IMR-90 (cell line): ENCODE results near the gene CIT. TPM values are rescaled to one million over a fixed set of nuclear protein-coding genes. Genes with fewer than 3 reads are reported as not detected.

Experiments used
- ATAC-seq: fragments of 200-7000 bp; cut with Tn5 transposase; 2 replicates; pipeline ENCODE4 v1.9.1; 2020; ENCODE audit warnings: low read depth, mild to moderate bottlenecking, moderate library complexity
- BruUV-seq: library from RNA; stranded (reverse); fragments of 400-500 nt; replicated peaks from 2 replicates; lab custom pipeline; 2021; lab: Mats Ljungman, UMichigan
- CTCF ChIA-PET: fragments of 300-600 bp; formaldehyde crosslinking; extraction: SDS; loops from one replicate; lab custom pipeline; 2021; ENCODE audit warnings: antibody characterized with exemption; lab: Yijun Ruan, JAX
- POLR2A ChIA-PET: fragments of 300-600 bp; sonication (Branson Sonifier 250); formaldehyde crosslinking; loops from one replicate; lab custom pipeline; 2022; ENCODE audit warnings: antibody characterized with exemption; ENCODE audit not compliant: unreplicated experiment; lab: Charles Lee
- DNase-seq: peaks from one replicate; pipeline ENCODE4 v3.0.0; 2013
- H2AFZ ChIP-seq: replicated peaks from 2 replicates; pipeline ENCODE3; 2013; ENCODE audit warnings: low read length, mild to moderate bottlenecking; ENCODE audit not compliant: poor library complexity
- H2AK5ac ChIP-seq: 2 replicates; pipeline ENCODE4 v1.6.1; 2013; ENCODE audit warnings: low read depth, low read length, inconsistent platforms
- H2AK9ac ChIP-seq: replicated peaks from 2 replicates; pipeline ENCODE3; 2013; ENCODE audit warnings: mild to moderate bottlenecking, low read depth, low read length, moderate library complexity; ENCODE audit not compliant: poor library complexity
- H2BK120ac ChIP-seq: 2 replicates; pipeline ENCODE4 v1.6.1; 2013; ENCODE audit warnings: low read depth, low read length, inconsistent platforms
- H2BK15ac ChIP-seq: 3 replicates; pipeline ENCODE4 v1.6.1; 2013; ENCODE audit warnings: low read depth, low read length, inconsistent platforms
- H2BK20ac ChIP-seq: 2 replicates; pipeline ENCODE4 v1.6.1; 2013; ENCODE audit warnings: low read depth, mild to moderate bottlenecking, inconsistent platforms, low read length, moderate library complexity
- H2BK5ac ChIP-seq: 2 replicates; pipeline ENCODE4 v1.6.1; 2013; ENCODE audit warnings: mild to moderate bottlenecking, low read depth, low read length, inconsistent platforms; ENCODE audit not compliant: poor library complexity, severe bottlenecking
- H3K14ac ChIP-seq: replicated peaks from 2 replicates; pipeline ENCODE4 v1.6.1; 2013; ENCODE audit warnings: low read depth, low read length, inconsistent platforms
- H3K18ac ChIP-seq: 2 replicates; pipeline ENCODE4 v1.6.1; 2013; ENCODE audit warnings: low read depth, low read length, control low read depth
- H3K23ac ChIP-seq: 2 replicates; pipeline ENCODE4 v1.6.1; 2013; ENCODE audit warnings: low read depth, low read length, inconsistent platforms
- H3K27ac ChIP-seq: 2 replicates; pipeline ENCODE4 v1.5.1; 2013; ENCODE audit warnings: mild to moderate bottlenecking, control low read depth, low read length; ENCODE audit not compliant: insufficient read depth
- H3K27me3 ChIP-seq: 2 replicates; pipeline ENCODE4 v1.6.1; 2013; ENCODE audit warnings: low read length; ENCODE audit not compliant: control insufficient read depth, insufficient read depth
- H3K36me3 ChIP-seq: 2 replicates; pipeline ENCODE4 v1.6.1; 2013; ENCODE audit warnings: low read length, mixed read lengths; ENCODE audit not compliant: control insufficient read depth, insufficient read depth
- H3K4ac ChIP-seq: 2 replicates; pipeline ENCODE4 v1.6.1; 2013; ENCODE audit warnings: low read depth, low read length, inconsistent platforms
- H3K4me1 ChIP-seq: 2 replicates; pipeline ENCODE4 v1.6.1; 2013; ENCODE audit warnings: low read length, mixed read lengths; ENCODE audit not compliant: control insufficient read depth, insufficient read depth
- H3K4me2 ChIP-seq: 2 replicates; pipeline ENCODE4 v1.6.1; 2013; ENCODE audit warnings: low read depth, mild to moderate bottlenecking, control low read depth, low read length, moderate library complexity
- H3K4me3 ChIP-seq: 2 replicates; pipeline ENCODE4 v1.5.1; 2013; ENCODE audit warnings: low read depth, mild to moderate bottlenecking, control low read depth, low read length, moderate library complexity; ENCODE audit not compliant: insufficient read depth
- H3K56ac ChIP-seq: 2 replicates; pipeline ENCODE4 v1.6.1; 2013; ENCODE audit warnings: low read length, inconsistent platforms; ENCODE audit not compliant: insufficient read depth; ENCODE audit errors: extremely low read depth
- H3K79me1 ChIP-seq, 2 experiments: 2 replicates each; pipeline ENCODE4 v1.6.1; 2013; ENCODE audit warnings: low read length in 2 of 2, inconsistent platforms in 1 of 2, low read depth in 1 of 2
- H3K9ac ChIP-seq: 2 replicates; pipeline ENCODE4 v1.6.1; 2013; ENCODE audit warnings: low read depth, low read length, control low read depth
- H3K9me1 ChIP-seq: 2 replicates; pipeline ENCODE4 v1.6.1; 2013; ENCODE audit warnings: low read length, inconsistent platforms; ENCODE audit not compliant: insufficient read depth
- H3K9me3 ChIP-seq: 2 replicates; pipeline ENCODE4 v1.6.1; 2013; ENCODE audit warnings: low read length; ENCODE audit not compliant: control insufficient read depth, insufficient read depth
- H4K20me1 ChIP-seq: 2 replicates; pipeline ENCODE4 v1.6.1; 2013; ENCODE audit warnings: low read length, inconsistent platforms; ENCODE audit not compliant: insufficient read depth
- H4K5ac ChIP-seq: 2 replicates; pipeline ENCODE4 v1.6.1; 2013; ENCODE audit warnings: mild to moderate bottlenecking, low read depth, low read length, control low read depth
- H4K8ac ChIP-seq, 2 experiments: 2 replicates each; pipeline ENCODE4 v1.6.1; 2013; ENCODE audit warnings: low read depth in 2 of 2, low read length in 2 of 2, control low read depth in 1 of 2, inconsistent platforms in 1 of 2
- H4K91ac ChIP-seq: 2 replicates; pipeline ENCODE4 v1.6.1; 2013; ENCODE audit warnings: low read depth, low read length, inconsistent platforms; ENCODE audit not compliant: insufficient read depth
- CTCF ChIP-seq: conservative IDR thresholded peaks from 2 replicates; pipeline ENCODE4 v1.5.1; 2012; ENCODE audit warnings: mild to moderate bottlenecking, low read depth, low read length, improper control_type of control experiment
- ELK1 ChIP-seq: fragments of 150-350 bp; IDR thresholded peaks from 2 replicates; pipeline ENCODE4 v1.6.1; 2016; ENCODE audit warnings: low read depth, mild to moderate bottlenecking, low read length, moderate library complexity, borderline replicate concordance
- FOS ChIP-seq: fragments of 150-350 bp; IDR thresholded peaks from 2 replicates; pipeline ENCODE4 v1.6.1; 2016; ENCODE audit warnings: low read depth, low read length
- POLR2A ChIP-seq: IDR thresholded peaks from 2 replicates; pipeline ENCODE4 v1.6.1; 2012; ENCODE audit warnings: mild to moderate bottlenecking, low read depth, low read length
- RCOR1 ChIP-seq: IDR thresholded peaks from 2 replicates; pipeline ENCODE4 v1.6.1; 2012; ENCODE audit warnings: mild to moderate bottlenecking, low read length, improper control_type of control experiment; ENCODE audit not compliant: insufficient replicate concordance
- SMC3 ChIP-seq: fragments of 150-350 bp; IDR thresholded peaks from 2 replicates; pipeline ENCODE4 v1.6.1; 2016; ENCODE audit warnings: low read depth, mild to moderate bottlenecking, antibody characterized with exemption, low read length, moderate library complexity
- WGBS, 2 experiments: methylation state at CpG; one replicate each; pipeline versions ENCODE4 v1.1.5 to v1.1.7; 2013; ENCODE audit warnings: missing lambda C conversion rate in 2 of 2; ENCODE audit not compliant: insufficient read length in 1 of 2; ENCODE audit errors: extremely low coverage in 2 of 2; 5-methylcytosine and 5-hydroxymethylcytosine counted together
- dilution Hi-C: fragments of 300-500 bp; cut with HindIII; formaldehyde crosslinking; loops from one replicate; pipeline ENCODE4 v1.14.3; 2018; ENCODE audit warnings: low sequenced_read_pairs; ENCODE audit not compliant: unreplicated experiment
- in situ Hi-C: fragments of 300-500 bp; cut with MboI; formaldehyde crosslinking; loops from 3 replicates; pipeline ENCODE4 v1.14.3; 2019; ENCODE audit warnings: low sequenced_read_pairs, inconsistent platforms, mixed read lengths
- intact Hi-C: fragments of 100-400 bp; cut with micrococcal nuclease; formaldehyde crosslinking; loops from 2 replicates; pipeline ENCODE4 v1.10.0; 2022
- polyA plus RNA-seq, 3 experiments: library from polyadenylated mRNA; depleted of rRNA; stranded (reverse); fragments of >200 nt; gene quantifications; 2 replicates each; pipeline ENCODE4 v1.2.3, GENCODE V29; 2012; ENCODE audit warnings: low replicate concordance in 1 of 3
- total RNA-seq: library from RNA; depleted of rRNA; stranded (reverse); fragments of >200 nt; gene quantifications from 2 replicates; pipeline ENCODE4 v1.2.3, GENCODE V29; 2012

The CIT gene
- total and polyA plus RNA-seq, 2 of the 4 experiments (the other 2 are of a cell fraction), result 13.1 to 21.0 TPM

- H2AFZ ChIP-seq, result no peak overlapping the region
- CTCF ChIA-PET, result no interaction called here
- WGBS, 2 experiments, result no CpG with 5 or more reads among the region's 2 CpGs
These were observed 12.5 kb downstream of the CIT start for GRCh38 chr12:119864591-119864990.

More at GRCh38 chr12:119864591-119864990, 12.5 kb downstream of the CIT start:
- no peak for TF ChIP-seq POLR2A
- TF ChIP-seq RCOR1, result no peak
- TF ChIP-seq CTCF, result no peak
- TF ChIP-seq SMC3, result no peak
- no peak for TF ChIP-seq FOS
- no peak for TF ChIP-seq ELK1
- no peaks in the 10 kb centered on the region for H3K4me1 ChIP-seq
- no peak overlapping the region for H3K4me2 ChIP-seq
- H4K20me1 ChIP-seq, result no peaks in the 10 kb centered on the region
- dilution Hi-C loops, result no loop called here
- no peak overlapping the region for H3K9ac ChIP-seq
- no peak overlapping the region for H2BK15ac ChIP-seq
- no peak overlapping the region for H3K4ac ChIP-seq
- peaks cover 2% of the 10 kb centered on the region; the same call in 1 of the 2 replicates for H3K36me3 ChIP-seq
- intact Hi-C loops, result no loop called here
- no peak overlapping the region for H3K27ac ChIP-seq
- H4K8ac ChIP-seq, result no peak overlapping the region
- H4K91ac ChIP-seq, result no peak overlapping the region
- H3K4me3 ChIP-seq, result no peak overlapping the region
- H3K79me1 ChIP-seq, result peaks cover 19 to 23% of the 10 kb centered on the region in 2 experiments
- H3K56ac ChIP-seq, result no peak overlapping the region
- no peak overlapping the region for H4K5ac ChIP-seq
- in situ Hi-C loops, result no loop called here
- ATAC-seq (no peak), DNase-seq (no peak)
- H3K27me3 ChIP-seq, result no peaks in the 10 kb centered on the region
- H3K18ac ChIP-seq, result no peak overlapping the region
- 0 out of 2 replicates have a peak, but pooled peaks cover 2% of the 10 kb centered on the region for H3K9me1 ChIP-seq
- H2BK120ac ChIP-seq, result no peak overlapping the region
- H2BK20ac ChIP-seq, result no peak overlapping the region
- H3K14ac ChIP-seq, result no peak overlapping the region
- POLR2A ChIA-PET, result no interaction called here
- no TSS peak for BruUV-seq
- no peak overlapping the region for H2BK5ac ChIP-seq
- H3K9me3 ChIP-seq, result no peaks in the 10 kb centered on the region
- H2AK5ac ChIP-seq, result no peak overlapping the region
- H2AK9ac ChIP-seq, result no peak overlapping the region
- H3K23ac ChIP-seq, result no peak overlapping the region
